GM12878 (cell line): ENCODE results near the gene POTEG. TPM values are rescaled to one million over a fixed set of nuclear protein-coding genes. Genes with fewer than 3 reads are reported as not detected.
"Not testable (repeated sequence)": the region's sequence is repeated elsewhere in the genome, so short reads cannot be mapped to it uniquely, and the experiment has no call there.

ENCODE experiments used
- ATAC-seq: fragments of 200-7000 bp; cut with Tn5 transposase; 3 replicates; pipeline ENCODE4 v1.9.1; 2020; ENCODE audit warnings: mild to moderate bottlenecking, moderate library complexity
- BruUV-seq: library from RNA; stranded (reverse); fragments of 400-500 nt; replicated peaks from 2 replicates; lab custom pipeline; 2021; lab: Mats Ljungman, UMichigan
- CTCF ChIA-PET: fragments of 300-600 bp; sonication (Branson Sonifier 250); formaldehyde crosslinking; extraction: SDS; loops from one replicate; lab custom pipeline; 2021; ENCODE audit warnings: inconsistent platforms; lab: Yijun Ruan, JAX
- POLR2A ChIA-PET: fragments of 350-600 bp; formaldehyde crosslinking; extraction: SDS; loops from one replicate; lab custom pipeline; 2021; ENCODE audit warnings: inconsistent platforms; lab: Charles Lee
- RAD21 ChIA-PET: fragments of 300-600 bp; sonication (Branson Sonifier 250); formaldehyde crosslinking; loops from one replicate; lab custom pipeline; 2023; ENCODE audit warnings: antibody characterized with exemption; ENCODE audit not compliant: unreplicated experiment; lab: Charles Lee
- SMC1A ChIA-PET: fragments of 300-600 bp; sonication (Branson Sonifier 250); formaldehyde crosslinking; loops from one replicate; lab custom pipeline; 2023; ENCODE audit not compliant: unreplicated experiment, uncharacterized antibody; lab: Charles Lee
- DNase-seq: peaks from one replicate; pipeline ENCODE4 v3.0.0-alpha.2; 2011; ENCODE audit warnings: low read depth, low spot score
- FAIRE-seq: peaks from 3 replicates; lab custom pipeline; 2011; peaks lifted over from hg19 to GRCh38; lab: Jason Lieb, UNC
- H2AFZ ChIP-seq: 2 replicates; pipeline ENCODE4 v1.6.0; 2011; ENCODE audit warnings: low read depth, low read length, control low read depth; ENCODE audit not compliant: control insufficient read depth
- H3K27ac ChIP-seq: 2 replicates; pipeline ENCODE4 v1.5.1; 2011; ENCODE audit warnings: control low read depth; ENCODE audit not compliant: control insufficient read depth, insufficient read depth
- H3K27me3 ChIP-seq, 2 experiments: replicated peaks in 1 of 2; 2 replicates each; pipeline versions ENCODE4 v1.6.0 to v1.6.1; 2011; ENCODE audit warnings: low read length in 1 of 2; ENCODE audit not compliant: control insufficient read depth in 2 of 2, insufficient read depth in 2 of 2
- H3K36me3 ChIP-seq, 2 experiments: 2 replicates each; pipeline ENCODE4 v1.5.1; 2011; ENCODE audit warnings: low read length in 1 of 2; ENCODE audit not compliant: control insufficient read depth in 2 of 2, insufficient read depth in 2 of 2
- H3K4me1 ChIP-seq: 2 replicates; pipeline ENCODE4 v1.6.1; 2011; ENCODE audit warnings: mild to moderate bottlenecking, low read length, moderate library complexity, mixed read lengths; ENCODE audit not compliant: control insufficient read depth, insufficient read depth
- H3K4me2 ChIP-seq: 2 replicates; pipeline ENCODE4 v1.6.0; 2011; ENCODE audit warnings: control low read depth; ENCODE audit not compliant: control insufficient read depth, insufficient read depth
- H3K4me3 ChIP-seq: fragments of 200-600 bp; sonication (generic); 2 replicates; pipeline ENCODE4 v1.5.1; 2016
- H3K79me2 ChIP-seq: 2 replicates; pipeline ENCODE4 v1.6.0; 2011; ENCODE audit warnings: low read length; ENCODE audit not compliant: control insufficient read depth, insufficient read depth
- H3K9ac ChIP-seq: 2 replicates; pipeline ENCODE4 v1.8.0; 2011; ENCODE audit warnings: low read length, control low read depth, mixed read lengths; ENCODE audit not compliant: control insufficient read depth, insufficient read depth
- H3K9me3 ChIP-seq: replicated peaks from 3 replicates; pipeline ENCODE4 v1.5.1; 2011; ENCODE audit warnings: mild to moderate bottlenecking, low read length; ENCODE audit not compliant: control insufficient read depth, insufficient read depth
- H4K20me1 ChIP-seq: 2 replicates; pipeline ENCODE4 v1.6.0; 2011; ENCODE audit not compliant: control insufficient read depth, insufficient read depth
- WGBS: methylation state at CpG from one replicate; pipeline ENCODE4 v1.1.6; 2016; ENCODE audit warnings: low lambda C conversion rate; ENCODE audit not compliant: insufficient replicate concordance, insufficient coverage; ENCODE audit errors: missing lambda C conversion rate; 5-methylcytosine and 5-hydroxymethylcytosine counted together
- in situ Hi-C: fragments of 300-500 bp; cut with MboI; formaldehyde crosslinking; loops from 9 replicates; pipeline ENCODE4 v1.14.3; 2018; ENCODE audit warnings: mixed read lengths
- intact Hi-C: fragments of 100-400 bp; cut with micrococcal nuclease; formaldehyde crosslinking; loops from one replicate; pipeline ENCODE4 v1.14.2; 2022; ENCODE audit not compliant: unreplicated experiment
- polyA plus RNA-seq, 11 experiments: library from polyadenylated mRNA; depleted of rRNA in 4 of 11; unstranded in 6 of 11; stranded (reverse) in 5 of 11; fragments of >200 nt; fragmentation: Nextera tagmentation in 4 of 11; fragmentation: Illumina TruSeq in 1 of 11; extraction: Ambion mirVana in 4 of 11; extraction: Trizol in 1 of 11; gene quantifications; 1 replicate in 1 of 11; 2 replicates in 10 of 11; pipeline versions ENCODE4 v1.2.1 to v1.2.3, GENCODE V29; 2011 to 2016; ENCODE audit warnings: inconsistent platforms in 2 of 11, missing spikeins in 2 of 11, low read depth in 1 of 11
- small RNA-seq: library from RNA; depleted of rRNA; stranded (forward); fragments of <200 nt; gene quantifications from one replicate; pipeline ENCODE3, GENCODE V24; 2014
- total RNA-seq, 4 experiments: library from RNA; depleted of rRNA in 3 of 4; stranded (reverse); fragments of >200 nt in 3 of 4; fragmentation: Illumina TruSeq in 1 of 4; extraction: Trizol in 1 of 4; gene quantifications; 2 replicates each; pipeline versions ENCODE4 v1.2.1 to v1.2.3, GENCODE V29; 2013 to 2021

Gene POTEG
- total and polyA plus RNA-seq, 10 of the 15 experiments (the other 5 are each of a cell fraction or from before 2014, with no cell fraction given) = 0.06 to 2.2 (median 1.3) TPM; not detected in 4

GRCh38 chr14:19361636-19362253 lies 72.4 kb downstream of the POTEG start:
- H3K79me2 ChIP-seq, H3K4me3 ChIP-seq, DNase-seq, in situ Hi-C loops, H3K27ac ChIP-seq, H3K4me1 ChIP-seq, RAD21 ChIA-PET, BruUV-seq, H3K36me3 ChIP-seq, ATAC-seq, POLR2A ChIA-PET, H3K27me3 ChIP-seq, intact Hi-C loops, SMC1A ChIA-PET, H3K9ac ChIP-seq, H4K20me1 ChIP-seq, H3K9me3 ChIP-seq, CTCF ChIA-PET, FAIRE-seq, H3K4me2 ChIP-seq, H2AFZ ChIP-seq: not testable (repeated sequence)
- WGBS = 77% methylated on average over 8 of the region's 38 CpGs

DNA sequence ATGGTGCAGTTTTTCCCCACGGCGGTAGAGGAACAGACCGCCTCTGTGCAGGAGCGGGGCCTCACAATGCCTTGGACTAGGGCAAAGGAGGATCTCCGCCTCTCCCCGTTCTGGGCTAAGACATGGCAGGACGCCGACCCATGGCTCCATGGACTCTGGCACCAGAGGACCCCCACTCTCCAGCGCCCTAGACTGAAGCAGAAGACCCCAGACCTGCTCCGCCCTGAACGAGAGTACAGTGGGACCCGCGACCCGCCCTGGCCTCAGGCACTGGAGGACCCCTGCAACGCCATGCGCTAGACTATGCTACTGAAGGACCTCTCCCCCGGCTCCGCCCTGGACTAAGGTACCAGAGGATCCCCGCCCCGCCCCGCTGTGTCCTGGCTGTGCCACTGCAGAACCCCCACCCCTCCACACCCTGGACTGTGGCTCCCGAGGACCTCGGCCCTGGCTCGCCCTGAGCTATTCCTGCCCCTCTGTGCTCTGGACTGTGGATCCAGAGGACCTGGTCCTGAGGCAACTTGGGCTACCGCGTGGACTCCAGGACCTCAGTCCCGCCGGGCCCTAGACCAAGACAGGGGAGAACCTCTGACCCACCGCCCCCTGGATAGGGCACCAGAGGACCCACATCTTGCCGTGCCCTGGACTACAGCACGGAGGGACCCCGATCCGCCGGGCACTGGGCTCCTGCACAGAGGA lies 73.1 kb downstream of the POTEG start:
- in situ Hi-C loops = not testable (repeated sequence)

More for the DNA sequence above, 73.1 kb downstream of the POTEG start:
- H3K4me3 ChIP-seq, H3K36me3 ChIP-seq, FAIRE-seq, H3K27me3 ChIP-seq, ATAC-seq, DNase-seq, H3K27ac ChIP-seq, SMC1A ChIA-PET, H3K79me2 ChIP-seq, H3K4me2 ChIP-seq, CTCF ChIA-PET, POLR2A ChIA-PET, H4K20me1 ChIP-seq, BruUV-seq, RAD21 ChIA-PET, H3K4me1 ChIP-seq, H2AFZ ChIP-seq, H3K9ac ChIP-seq, H3K9me3 ChIP-seq, intact Hi-C loops: not testable (repeated sequence)
- WGBS = 87% methylated on average over 6 of the region's 34 CpGs

Small RNAs within 50 kb of the gene (small RNA-seq; reads per million reads assigned to genes)
- not detected for gene RNU6-1268P
